ENCODE measurements around the gene HEXIM1.
"Not testable (repeated sequence)": the region's sequence is repeated elsewhere in the genome, so short reads cannot be mapped to it uniquely, and the experiment has no call there.

The HEXIM1 gene

GRCh38 chr17:45114117-45114932 is 34.0 kb upstream of the HEXIM1 start:
- no peak for DNase-seq

GRCh38 chr17:45115015-45115625 is 33.2 kb upstream of the HEXIM1 start:
- DNase-seq: no peak

GRCh38 chr17:45115871-45116270 is 32.4 kb upstream of the HEXIM1 start:
- DNase-seq: no peak

- no peak for DNase-seq
Observed at GRCh38 chr17:45116434-45117016, 31.8 kb upstream of the HEXIM1 start.

GRCh38 chr17:45117334-45117733 is 30.9 kb upstream of the HEXIM1 start:
- no peak for DNase-seq

- no peak for DNase-seq
Observed at GRCh38 chr17:45117848-45118646, 30.2 kb upstream of the HEXIM1 start.

- no peak for DNase-seq
Observed at GRCh38 chr17:45118691-45119090, 29.6 kb upstream of the HEXIM1 start.

GRCh38 chr17:45119964-45120363 is 28.3 kb upstream of the HEXIM1 start:
- DNase-seq: no peak

- no peak for DNase-seq
Observed at GRCh38 chr17:45120558-45120957, 27.7 kb upstream of the HEXIM1 start.

GRCh38 chr17:45121055-45121454 is 27.2 kb upstream of the HEXIM1 start:
- no peak for DNase-seq

GRCh38 chr17:45123076-45123770 is 25.1 kb upstream of the HEXIM1 start:
- no peak for DNase-seq

GRCh38 chr17:45123930-45124796 is 24.1 kb upstream of the HEXIM1 start:
- DNase-seq: no peak

GRCh38 chr17:45124797-45125122 is 23.5 kb upstream of the HEXIM1 start:
- DNase-seq: not testable (repeated sequence)

GRCh38 chr17:45125509-45125908 is 22.8 kb upstream of the HEXIM1 start:
- DNase-seq: no peak

- no peak for DNase-seq
Observed at GRCh38 chr17:45127207-45127547, 21.1 kb upstream of the HEXIM1 start.

GRCh38 chr17:45127548-45128300 is 20.6 kb upstream of the HEXIM1 start:
- no peak for DNase-seq

- no peak for DNase-seq
Observed at GRCh38 chr17:45128331-45128730, 19.9 kb upstream of the HEXIM1 start.

- DNase-seq: no peak
Observed at GRCh38 chr17:45128989-45129388, 19.3 kb upstream of the HEXIM1 start.

- DNase-seq: no peak
Observed at GRCh38 chr17:45129426-45129939, 18.8 kb upstream of the HEXIM1 start.

- DNase-seq: no peak
Observed at GRCh38 chr17:45129940-45130680, 18.2 kb upstream of the HEXIM1 start.
